Measurements from ENCODE around the gene DCUN1D2.

DCUN1D2 gene

DNA sequence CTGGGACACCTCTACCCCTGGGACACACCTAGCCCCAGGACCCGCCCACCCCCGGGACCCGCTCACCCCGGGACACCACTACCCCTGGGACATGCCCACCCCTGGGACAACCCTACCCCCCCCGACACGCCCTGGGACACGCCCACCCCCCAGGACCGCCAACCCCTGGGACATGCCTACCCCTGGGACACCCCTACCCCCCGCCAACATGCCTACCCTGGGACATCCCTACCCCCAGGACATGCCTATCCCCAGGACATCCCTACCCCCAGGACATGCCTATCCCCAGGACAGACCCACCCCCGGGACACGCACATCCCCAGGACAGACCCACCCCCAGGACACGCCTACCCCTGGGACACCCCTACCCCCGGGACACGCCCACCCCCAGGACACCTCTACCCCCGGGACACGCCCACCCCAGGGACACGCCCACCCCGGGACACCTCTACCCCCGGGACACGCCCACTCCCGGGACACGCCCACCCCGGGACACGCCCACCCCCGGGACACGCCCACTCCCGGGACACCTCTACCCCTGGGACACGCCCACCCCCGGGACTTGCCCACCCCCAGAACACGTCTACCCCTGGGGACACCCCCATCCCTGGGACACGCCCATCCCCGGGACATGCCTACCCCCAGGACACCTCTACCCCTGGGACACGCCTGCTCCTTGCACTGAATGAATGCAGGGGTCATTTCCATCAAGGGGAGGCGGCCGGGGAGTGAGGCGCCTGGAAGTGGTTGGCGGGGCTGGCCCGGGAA lies 69.5 kb downstream of the DCUN1D2 start:
- DNase-seq, result peak; percentile 73

DNA sequence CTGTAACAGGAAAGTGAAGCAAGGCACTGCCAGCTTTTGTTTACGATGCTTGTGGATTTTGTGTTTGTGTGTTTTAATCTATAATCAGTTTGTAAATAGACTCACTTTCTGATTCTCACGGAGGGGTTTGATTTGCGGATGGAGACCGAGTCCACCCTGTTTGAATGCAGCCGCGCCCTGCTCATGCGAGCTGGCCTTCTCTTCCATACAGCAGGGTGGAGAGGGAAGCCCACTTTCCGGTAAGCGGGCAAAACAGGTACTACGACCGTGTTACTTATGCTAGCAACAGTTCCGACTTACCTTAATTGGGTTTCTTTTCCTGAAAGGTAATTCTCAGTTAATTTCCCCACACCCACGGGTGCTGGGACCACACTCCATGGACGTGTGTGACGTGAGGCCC lies 70.3 kb downstream of the DCUN1D2 start:
- no peak for DNase-seq

DNA sequence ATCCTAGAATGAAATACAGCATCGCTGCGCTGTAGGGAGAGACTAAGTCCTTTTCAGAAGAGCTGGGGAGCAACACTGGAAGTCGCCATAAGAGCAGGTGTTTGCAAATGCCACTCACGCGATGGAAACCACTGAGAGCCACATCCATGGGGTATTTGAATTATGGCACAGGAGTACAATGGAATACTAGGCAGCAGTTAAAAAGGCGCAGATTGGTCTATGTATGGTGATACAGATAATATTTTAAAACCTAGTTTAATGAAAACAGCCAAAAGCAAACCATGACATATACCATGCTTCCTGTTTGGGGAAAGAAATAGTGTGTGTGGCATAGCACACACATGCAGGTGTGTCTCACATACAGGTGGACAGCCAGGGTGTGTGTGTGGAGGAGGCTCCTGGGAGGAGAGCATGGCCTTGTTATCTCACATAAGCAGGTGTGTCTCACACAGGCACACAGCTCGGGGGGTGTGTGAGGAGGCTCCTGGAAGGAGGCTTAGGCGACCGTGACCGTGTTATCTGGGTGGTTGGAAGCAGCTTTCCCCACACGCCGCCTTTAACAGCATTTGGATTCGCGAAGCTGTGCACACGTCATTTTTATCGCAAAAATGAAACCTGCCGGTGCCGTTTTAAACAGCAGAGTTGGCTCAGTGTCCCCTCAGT lies 70.8 kb downstream of the DCUN1D2 start:
- DNase-seq, result no peak

- no peak for DNase-seq
Measured at GRCh38 chr13:113418722-113419049, 71.8 kb downstream of the DCUN1D2 start.

GRCh38 chr13:113417836-113418721 lies 72.4 kb downstream of the DCUN1D2 start:
- DNase-seq, result no peak

DNA sequence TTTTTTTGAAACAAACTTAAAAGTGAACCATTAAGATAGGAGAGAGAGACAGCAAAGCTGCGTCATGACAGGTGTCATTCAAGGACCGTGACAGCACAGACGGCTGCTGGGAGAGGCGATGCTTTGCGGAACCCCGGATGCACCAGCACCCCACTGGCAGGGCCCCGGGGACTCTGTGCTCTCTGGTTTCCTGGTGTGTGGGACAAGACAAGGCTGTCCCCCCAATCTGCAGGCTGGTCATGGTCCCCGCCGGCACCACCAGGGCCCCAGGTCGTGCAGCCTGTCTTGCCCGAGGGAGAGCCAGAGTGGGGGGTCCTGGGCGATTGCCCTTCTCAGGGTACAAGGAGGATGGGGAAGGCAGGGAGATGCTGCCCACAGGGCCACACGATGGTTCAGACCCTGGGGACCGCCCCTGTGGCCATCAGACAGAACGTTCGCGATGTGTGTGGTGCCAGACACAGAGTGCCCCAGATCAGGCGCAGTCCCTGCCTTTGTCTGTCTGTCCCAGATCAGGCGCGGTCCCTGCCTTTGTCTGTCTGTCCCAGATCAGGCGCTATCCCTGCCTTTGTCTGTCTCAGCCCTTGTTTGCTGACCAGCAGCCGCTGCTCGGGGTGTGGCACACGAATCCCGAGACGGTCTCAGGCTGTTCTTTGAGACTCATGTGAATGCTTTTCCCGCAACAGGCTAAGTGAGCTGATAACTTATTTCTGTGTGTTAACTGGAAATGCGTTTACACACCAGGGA lies 73.3 kb downstream of the DCUN1D2 start:
- no peak for DNase-seq

GRCh38 chr13:113415825-113416224 lies 74.7 kb downstream of the DCUN1D2 start:
- DNase-seq, result no peak

- DNase-seq, result no peak
Measured at GRCh38 chr13:113415032-113415431, 75.5 kb downstream of the DCUN1D2 start.

DNA sequence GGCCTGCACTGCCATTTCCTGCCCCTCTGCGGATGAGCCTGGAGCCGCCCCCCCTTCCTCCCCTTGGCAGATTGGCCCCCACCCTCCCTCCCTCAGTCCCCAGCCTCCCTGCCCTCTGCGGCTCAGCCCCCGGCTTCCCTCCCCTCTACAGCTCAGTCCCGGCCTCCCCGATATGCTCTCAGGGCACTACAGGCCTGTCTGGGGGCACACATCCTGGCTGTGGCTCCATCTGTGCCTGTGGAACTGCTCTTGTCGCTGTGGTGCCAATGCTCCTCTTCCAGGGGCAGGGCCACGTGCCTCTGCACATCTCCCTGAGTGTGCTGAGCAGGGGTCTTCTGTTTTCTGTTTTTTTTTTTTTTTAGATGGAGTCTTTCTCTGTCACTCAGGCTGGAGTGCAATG lies 76.2 kb downstream of the DCUN1D2 start:
- no peak for DNase-seq

DNA sequence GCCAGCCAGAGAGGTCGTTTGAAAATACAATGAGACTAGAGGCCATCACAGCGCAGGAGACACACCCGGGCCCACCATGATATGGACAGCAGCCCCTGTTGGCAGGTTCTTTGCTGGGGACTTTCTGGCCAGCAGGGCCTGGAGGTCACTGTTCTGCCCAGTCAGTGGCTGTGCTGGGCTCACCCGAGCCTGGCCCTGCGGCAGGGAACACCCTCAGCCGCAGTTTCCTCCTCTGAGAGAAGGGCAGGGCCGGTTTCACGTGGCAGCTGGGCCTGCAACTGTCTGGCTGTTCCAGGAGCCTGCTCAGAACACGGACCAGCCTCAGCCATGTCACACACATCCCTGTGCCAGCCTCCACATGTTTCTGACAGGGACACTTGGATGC lies 76.6 kb downstream of the DCUN1D2 start:
- DNase-seq, result no peak

- no peak for DNase-seq
Measured at GRCh38 chr13:113413178-113413897, 77.2 kb downstream of the DCUN1D2 start.

DNA sequence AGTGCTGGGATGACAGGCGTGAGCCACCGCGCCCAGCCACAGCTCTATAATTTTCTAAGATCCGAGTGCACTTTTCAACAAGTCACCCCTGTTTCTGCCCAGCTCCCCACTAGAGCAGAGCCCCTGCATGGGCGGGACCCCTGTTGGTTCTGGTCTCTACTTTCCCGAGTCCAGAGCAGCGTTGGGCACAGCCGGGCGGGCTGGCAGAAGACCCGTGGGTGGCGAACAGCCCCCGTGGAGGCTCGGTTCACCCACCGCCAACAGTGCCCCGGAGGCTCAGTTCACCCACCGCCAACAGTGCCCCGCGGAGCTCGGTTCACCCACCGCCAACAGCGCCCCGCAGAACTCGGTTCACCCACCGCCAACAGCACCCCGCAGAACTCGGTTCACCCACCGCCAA lies 78.1 kb downstream of the DCUN1D2 start:
- no peak for DNase-seq

GRCh38 chr13:113411216-113412023 lies 79.1 kb downstream of the DCUN1D2 start:
- DNase-seq, result peak; percentile 62

DNA sequence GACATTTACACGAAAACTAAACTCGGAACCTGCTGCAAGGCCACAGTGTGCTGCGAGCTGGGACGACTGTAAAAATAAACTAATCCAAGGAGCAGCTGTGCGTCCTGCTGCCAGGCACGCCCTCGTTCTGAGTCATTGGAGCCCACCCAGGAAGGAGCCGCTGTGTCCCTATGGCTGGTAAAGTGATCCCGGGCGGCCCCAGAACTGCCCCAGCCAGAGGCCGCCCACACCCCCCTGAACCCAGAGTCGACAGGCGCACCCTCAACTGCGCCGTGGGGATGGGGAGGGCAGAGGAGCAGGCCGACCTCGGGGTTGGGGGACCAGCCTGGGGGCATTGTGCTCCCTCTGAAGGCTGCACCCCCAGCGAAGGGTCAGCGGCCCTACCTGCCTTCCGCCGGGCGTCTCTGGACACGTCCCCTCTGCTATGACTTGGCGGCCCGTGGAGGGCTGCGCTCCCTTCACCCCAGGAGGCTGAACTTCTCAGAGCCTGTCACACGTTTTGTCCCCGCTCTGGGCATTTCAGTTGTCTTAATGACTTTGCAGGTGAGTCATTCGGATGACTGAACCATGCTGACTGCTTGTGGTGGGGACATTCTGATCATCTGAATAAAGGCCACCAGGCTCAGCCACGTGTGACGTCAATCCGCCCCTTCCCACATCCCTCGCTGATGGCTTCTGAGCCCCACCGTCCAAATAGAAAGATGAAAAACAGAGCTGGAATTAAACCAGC lies 79.9 kb downstream of the DCUN1D2 start:
- peak; percentile 96 for DNase-seq

GRCh38 chr13:113408562-113408961 lies 81.9 kb downstream of the DCUN1D2 start:
- DNase-seq, result no peak

DNA sequence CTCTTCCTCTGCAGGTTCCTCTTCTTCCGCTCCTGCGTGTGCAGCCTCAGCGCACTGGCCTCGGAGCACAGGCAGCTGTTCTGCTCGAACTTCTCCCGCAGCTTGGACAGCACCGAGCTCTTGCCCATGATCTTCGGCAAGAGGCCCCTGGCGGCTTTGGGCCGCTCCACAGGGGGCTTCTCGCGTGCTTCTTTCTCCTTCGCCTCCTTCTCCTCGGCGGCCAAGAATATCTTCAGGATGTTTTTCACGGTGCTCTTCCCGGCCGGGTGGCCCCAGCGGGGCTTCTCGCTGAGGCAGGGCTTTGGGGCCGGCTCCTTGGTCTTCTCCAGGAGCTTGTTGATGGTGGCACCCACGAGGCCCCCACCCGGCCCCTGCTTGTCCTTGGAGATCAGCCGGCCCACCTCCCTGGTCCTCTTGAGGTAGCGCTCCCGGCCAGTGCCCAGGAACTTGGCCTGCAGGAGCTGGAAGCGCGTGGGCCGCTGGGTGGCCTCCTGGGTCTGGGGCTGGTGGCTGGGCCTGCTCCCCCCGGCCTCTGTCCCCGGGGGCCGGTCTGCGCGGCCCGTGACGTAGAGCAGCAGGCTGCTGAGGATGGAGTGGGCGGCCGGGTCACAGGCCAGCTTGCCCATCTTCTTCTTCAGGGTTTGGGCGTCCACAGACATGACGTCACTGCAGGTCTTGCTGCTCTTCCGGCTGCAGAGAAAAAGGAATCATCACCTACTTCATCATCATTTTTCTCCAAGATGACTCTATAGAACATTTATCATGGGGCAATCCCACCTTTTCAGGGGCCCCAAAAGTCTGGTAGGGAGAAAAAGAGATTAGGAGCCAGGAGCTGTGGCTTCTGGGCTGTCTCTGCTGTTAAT lies 82.7 kb downstream of the DCUN1D2 start:
- no peak for DNase-seq

GRCh38 chr13:113407103-113407530 lies 83.4 kb downstream of the DCUN1D2 start:
- no peak for DNase-seq

DNA sequence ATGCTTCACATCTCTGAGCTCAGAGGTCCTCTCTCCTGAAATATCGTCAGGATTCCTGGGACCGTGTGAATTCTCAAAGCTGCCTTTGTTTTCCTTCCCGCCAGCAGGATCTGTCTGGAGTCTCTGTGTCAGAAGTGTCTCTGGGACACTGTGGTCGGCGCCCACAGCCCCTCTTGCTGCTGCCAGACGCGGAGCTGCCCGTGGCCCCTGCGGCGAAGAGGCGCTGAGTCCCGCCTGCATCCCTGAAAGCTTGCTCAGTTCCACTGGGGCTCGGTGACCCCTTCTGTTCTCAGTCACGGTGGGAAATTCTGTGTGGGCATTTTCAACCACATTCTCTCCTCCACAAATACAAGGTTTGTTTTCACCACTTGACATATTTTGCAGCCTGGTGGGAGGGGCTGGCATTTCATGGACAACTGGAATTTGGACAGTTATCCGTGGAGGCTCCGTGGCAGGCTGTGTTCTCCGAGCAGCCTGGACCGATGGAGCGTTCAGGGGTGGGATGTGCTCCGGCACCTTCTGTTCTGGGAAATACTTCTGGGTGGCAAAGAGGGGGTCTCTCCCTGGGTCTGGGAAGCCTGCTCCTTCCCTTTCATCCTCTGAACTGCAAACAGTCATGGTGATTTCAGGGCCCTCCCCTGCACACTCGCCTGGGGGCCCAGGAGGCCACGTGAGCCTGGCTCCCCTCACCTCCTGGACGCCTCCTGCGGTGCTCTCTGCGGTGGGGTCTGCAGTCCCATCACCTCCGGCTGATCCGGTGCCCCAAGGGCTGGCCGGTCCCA lies 84.0 kb downstream of the DCUN1D2 start:
- DNase-seq, result no peak

Data from 8988T (cell line).